Caco-2 (cell line): ENCODE data around the gene TSHZ2. TPM values are rescaled to one million over a fixed set of nuclear protein-coding genes. Genes with fewer than 3 reads are reported as not detected.

ENCODE experiments used
- BruUV-seq: library from RNA; stranded (reverse); fragments of 400-500 nt; replicated peaks from 2 replicates; lab custom pipeline; 2021; lab: Mats Ljungman, UMichigan
- CTCF ChIA-PET: fragments of 300-600 bp; sonication (Branson Sonifier 250); formaldehyde crosslinking; loops from one replicate; lab custom pipeline; 2022; ENCODE audit warnings: antibody characterized with exemption; lab: Charles Lee
- POLR2A ChIA-PET: fragments of 300-600 bp; sonication (Branson Sonifier 250); formaldehyde crosslinking; loops from one replicate; lab custom pipeline; 2022; ENCODE audit warnings: antibody characterized with exemption; lab: Charles Lee
- DNase-seq, 2 experiments: peaks; one replicate each; pipeline versions ENCODE4 v3.0.0 to v3.0.0-alpha.2; 2020 to 2022
- H3K27me3 ChIP-seq: replicated peaks from 2 replicates; pipeline ENCODE4 v1.6.0; 2011; ENCODE audit warnings: low read length; ENCODE audit not compliant: control insufficient read depth, insufficient read depth
- H3K36me3 ChIP-seq: 2 replicates; pipeline ENCODE4 v1.5.1; 2011; ENCODE audit warnings: low read length; ENCODE audit not compliant: control insufficient read depth, insufficient read depth
- H3K4me1 ChIP-seq: fragments of 250-450 bp; sonication (Bioruptor Pico); 2 replicates; pipeline ENCODE4 v1.5.1; 2020; ENCODE audit warnings: mild to moderate bottlenecking
- H3K4me3 ChIP-seq: 2 replicates; pipeline ENCODE4 v1.5.1; 2011; ENCODE audit warnings: low read depth, mild to moderate bottlenecking, control low read depth, low read length
- H3K9me3 ChIP-seq: fragments of 250-450 bp; sonication (Bioruptor Pico); 2 replicates; pipeline ENCODE4 v1.5.1; 2020; ENCODE audit warnings: mild to moderate bottlenecking, moderate library complexity
- H3K27ac Mint-ChIP-seq: one replicate; pipeline ENCODE4 v1.8.0; 2022; ENCODE audit warnings: mixed read lengths; ENCODE audit not compliant: unreplicated experiment
- H3K27me3 Mint-ChIP-seq: one replicate; pipeline ENCODE4 v1.8.0; 2022; ENCODE audit warnings: mixed read lengths; ENCODE audit not compliant: insufficient read depth, unreplicated experiment
- H3K36me3 Mint-ChIP-seq: one replicate; pipeline ENCODE4 v1.8.0; 2022; ENCODE audit warnings: mild to moderate bottlenecking, mixed read lengths; ENCODE audit not compliant: insufficient read depth, unreplicated experiment
- H3K4me1 Mint-ChIP-seq: one replicate; pipeline ENCODE4 v1.8.0; 2022; ENCODE audit warnings: low read depth, mixed read lengths; ENCODE audit not compliant: unreplicated experiment
- H3K4me3 Mint-ChIP-seq: one replicate; pipeline ENCODE4 v1.8.0; 2022; ENCODE audit warnings: mild to moderate bottlenecking, moderate library complexity, mixed read lengths; ENCODE audit not compliant: unreplicated experiment
- H3K9me3 Mint-ChIP-seq: one replicate; pipeline ENCODE4 v1.8.0; 2022; ENCODE audit warnings: mixed read lengths; ENCODE audit not compliant: unreplicated experiment
- intact Hi-C: fragments of 100-400 bp; cut with micrococcal nuclease; formaldehyde crosslinking; loops from one replicate; pipeline ENCODE4 v1.10.0; 2022; ENCODE audit not compliant: unreplicated experiment
- total RNA-seq: library from RNA; stranded (reverse); gene quantifications from 2 replicates; pipeline ENCODE4 v1.2.3, GENCODE V29; 2022
- TF ChIP-seq, protein P1 (sequence below), 2 experiments: fragments of 200-600 bp in 1 of 2; IDR thresholded peaks; 1 replicate in 1 of 2; 2 replicates in 1 of 2; pipeline versions ENCODE4 v1.5.1 to v1.8.0; 2011 to 2022; ENCODE audit warnings: antibody characterized with exemption in 1 of 2, control low read depth in 1 of 2, inconsistent platforms in 1 of 2, low read depth in 1 of 2, low read length in 1 of 2, mild to moderate bottlenecking in 1 of 2, moderate library complexity in 1 of 2; ENCODE audit not compliant: insufficient read depth in 1 of 2, severe bottlenecking in 1 of 2, unreplicated experiment in 1 of 2

Gene TSHZ2
- total RNA-seq, 1 experiment from 2014 or later: 0.07 TPM

DNA sequence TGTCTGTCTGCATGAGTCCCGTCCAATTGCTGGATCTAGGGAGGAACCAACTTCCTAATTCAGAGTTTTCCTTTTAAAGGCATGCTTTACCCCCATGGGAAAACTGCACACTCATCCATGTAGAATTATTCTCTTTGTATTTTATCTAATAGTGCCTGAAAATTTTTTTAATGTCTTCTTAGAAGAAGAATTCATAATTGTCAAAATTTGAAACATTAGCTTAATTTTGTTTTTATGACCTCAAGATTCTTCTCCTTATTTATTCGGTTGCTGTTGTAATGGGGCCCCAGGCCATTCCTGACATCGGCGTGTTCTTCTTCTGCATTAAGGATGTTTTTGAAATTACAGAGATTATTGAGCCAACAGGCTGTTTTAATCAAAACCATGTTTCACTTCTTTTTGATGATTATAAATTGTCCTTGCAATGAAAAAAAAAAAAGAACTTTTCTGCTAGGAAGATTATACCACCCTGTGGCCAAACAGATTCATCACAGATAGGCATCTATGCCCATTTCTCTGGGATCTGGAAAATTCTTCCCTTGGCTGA, 521.2 kb downstream of the TSHZ2 start:
- intact Hi-C loops: no loop called here
- H3K36me3 ChIP-seq: no peaks in the 10 kb centered on the region
- peaks cover 22% of the 10 kb centered on the region for H3K9me3 Mint-ChIP-seq
- ChIA-PET POLR2A (no interaction called here), CTCF (no interaction called here)
- H3K4me1 ChIP-seq: peaks cover 12% of the 10 kb centered on the region; the same call in 1 of the 2 replicates
- no peaks in the 10 kb centered on the region for H3K27me3 Mint-ChIP-seq
- no peaks in the 10 kb centered on the region for H3K27me3 ChIP-seq
- H3K9me3 ChIP-seq: peaks cover 8% of the 10 kb centered on the region; the same call in 1 of the 2 replicates
- peak in 1 of 2 experiments; percentile 0 for DNase-seq
- no TSS peak for BruUV-seq
- TF ChIP-seq, protein P1, sequence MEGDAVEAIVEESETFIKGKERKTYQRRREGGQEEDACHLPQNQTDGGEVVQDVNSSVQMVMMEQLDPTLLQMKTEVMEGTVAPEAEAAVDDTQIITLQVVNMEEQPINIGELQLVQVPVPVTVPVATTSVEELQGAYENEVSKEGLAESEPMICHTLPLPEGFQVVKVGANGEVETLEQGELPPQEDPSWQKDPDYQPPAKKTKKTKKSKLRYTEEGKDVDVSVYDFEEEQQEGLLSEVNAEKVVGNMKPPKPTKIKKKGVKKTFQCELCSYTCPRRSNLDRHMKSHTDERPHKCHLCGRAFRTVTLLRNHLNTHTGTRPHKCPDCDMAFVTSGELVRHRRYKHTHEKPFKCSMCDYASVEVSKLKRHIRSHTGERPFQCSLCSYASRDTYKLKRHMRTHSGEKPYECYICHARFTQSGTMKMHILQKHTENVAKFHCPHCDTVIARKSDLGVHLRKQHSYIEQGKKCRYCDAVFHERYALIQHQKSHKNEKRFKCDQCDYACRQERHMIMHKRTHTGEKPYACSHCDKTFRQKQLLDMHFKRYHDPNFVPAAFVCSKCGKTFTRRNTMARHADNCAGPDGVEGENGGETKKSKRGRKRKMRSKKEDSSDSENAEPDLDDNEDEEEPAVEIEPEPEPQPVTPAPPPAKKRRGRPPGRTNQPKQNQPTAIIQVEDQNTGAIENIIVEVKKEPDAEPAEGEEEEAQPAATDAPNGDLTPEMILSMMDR (IDR thresholded peaks at IDR 0.05; ENCODE audit: insufficient read depth in 1 of 2, low read depth in 1 of 2, low read length in 1 of 2, severe bottlenecking in 1 of 2, unreplicated experiment in 1 of 2): no peak
- H3K36me3 Mint-ChIP-seq: peaks cover 14% of the 10 kb centered on the region
- no peak overlapping the region for H3K4me3 ChIP-seq
- no peak overlapping the region for H3K27ac Mint-ChIP-seq
- no peak overlapping the region for H3K4me3 Mint-ChIP-seq
- H3K4me1 Mint-ChIP-seq: peaks cover 20% of the 10 kb centered on the region

GRCh38 chr20:53494753-53495152, 522.6 kb downstream of the TSHZ2 start:
- Mint-ChIP-seq H3K4me3 (no peak overlapping the region), H3K36me3 (peaks cover 8% of the 10 kb centered on the region), H3K27me3 (no peaks in the 10 kb centered on the region), H3K9me3 (peaks cover 24% of the 10 kb centered on the region), H3K27ac (no peak overlapping the region), H3K4me1 (peaks cover 20% of the 10 kb centered on the region)
- no TSS peak for BruUV-seq
- H3K9me3 ChIP-seq: peaks cover 8% of the 10 kb centered on the region; the same call in 1 of the 2 replicates
- no peaks in the 10 kb centered on the region for H3K36me3 ChIP-seq
- peak in 1 of 2 experiments; percentile 1 for DNase-seq
- POLR2A ChIA-PET: no interaction called here
- TF ChIP-seq, protein P1 (IDR thresholded peaks at IDR 0.05; ENCODE audit: insufficient read depth in 1 of 2, low read depth in 1 of 2, low read length in 1 of 2, severe bottlenecking in 1 of 2, unreplicated experiment in 1 of 2): no peak
- intact Hi-C loops: no loop called here
- H3K27me3 ChIP-seq: no peaks in the 10 kb centered on the region
- CTCF ChIA-PET: no interaction called here
- no peak overlapping the region for H3K4me3 ChIP-seq
- peaks cover 12% of the 10 kb centered on the region; the same call in 1 of the 2 replicates for H3K4me1 ChIP-seq

- Mint-ChIP-seq H3K4me1 (peaks cover 20% of the 10 kb centered on the region), H3K27me3 (no peaks in the 10 kb centered on the region), H3K36me3 (peaks cover 8% of the 10 kb centered on the region), H3K27ac (peak overlapping the region; percentile 68), H3K4me3 (no peak overlapping the region), H3K9me3 (peaks cover 24% of the 10 kb centered on the region)
- no peaks in the 10 kb centered on the region for H3K27me3 ChIP-seq
- ChIA-PET POLR2A (interaction anchor here (1.3 kb wide), 1 partner anchor 18 kb away, joined by 3 read pairs; no protein-coding TSS in a partner anchor), CTCF (interaction anchor here (2.0 kb wide), 1 partner anchor 52 kb away, joined by 7 read pairs; no protein-coding TSS in a partner anchor)
- H3K4me1 ChIP-seq: peaks cover 12% of the 10 kb centered on the region; the same call in 1 of the 2 replicates
- intact Hi-C loops: no loop called here
- no peak overlapping the region for H3K4me3 ChIP-seq
- no TSS peak for BruUV-seq
- DNase-seq: peak in 1 of 2 experiments; percentile 48
- TF ChIP-seq, protein P1 (IDR thresholded peaks at IDR 0.05; ENCODE audit: insufficient read depth in 1 of 2, low read depth in 1 of 2, low read length in 1 of 2, severe bottlenecking in 1 of 2, unreplicated experiment in 1 of 2): no peak
- peaks cover 8% of the 10 kb centered on the region; the same call in 1 of the 2 replicates for H3K9me3 ChIP-seq
- no peaks in the 10 kb centered on the region for H3K36me3 ChIP-seq
Observed at GRCh38 chr20:53495398-53496092, 523.4 kb downstream of the TSHZ2 start.
